ENCODE measurements around the gene ZNF775.

GRCh38 chr7:150373049-150373801 lies 5.9 kb upstream of the ZNF775 start:
- TF ChIP-seq CTCF (conservative IDR thresholded peaks at IDR 0.05; ENCODE audit: low read depth, low read length) (no peak), EZH2 (IDR thresholded peaks at IDR 0.05; ENCODE audit: low read length, unreplicated experiment) (no peak)
